Stimulated activated CD8-positive, alpha-beta memory T cell treated with anti-CD3 and anti-CD28 coated beads, Interleukin-12 subunit alpha, Interleukin-12 subunit beta, amount 100 ng/mL, for 24 hours (primary cell): ENCODE results near the gene KRTCAP3.
A peak's percentile ranks its signal among the peaks of the same experiment; 100 is the strongest.
"Not testable (repeated sequence)": the region's sequence is repeated elsewhere in the genome, so short reads cannot be mapped to it uniquely, and the experiment has no call there.

Source experiments
- DNase-seq: peaks from one replicate; pipeline ENCODE4 v3.0.0-alpha.2; 2020; ENCODE audit errors: extremely low read depth

The KRTCAP3 gene

GRCh38 chr2:27441958-27442919, at the start of gene KRTCAP3:
KRTCAP3 (plus strand) TSS chr2:27442381; CDS start chr2:27442413, 32 bp downstream.
- no peak for DNase-seq

- no peak for DNase-seq
These were observed 49.0 kb upstream of the KRTCAP3 start for GRCh38 chr2:27393225-27393624.

- DNase-seq = no peak
These were observed 43.2 kb upstream of the KRTCAP3 start for GRCh38 chr2:27398962-27399361.

GRCh38 chr2:27400348-27401135, 41.6 kb upstream of the KRTCAP3 start:
- no peak for DNase-seq

GRCh38 chr2:27407798-27408491, 34.2 kb upstream of the KRTCAP3 start:
- DNase-seq = no peak

DNA sequence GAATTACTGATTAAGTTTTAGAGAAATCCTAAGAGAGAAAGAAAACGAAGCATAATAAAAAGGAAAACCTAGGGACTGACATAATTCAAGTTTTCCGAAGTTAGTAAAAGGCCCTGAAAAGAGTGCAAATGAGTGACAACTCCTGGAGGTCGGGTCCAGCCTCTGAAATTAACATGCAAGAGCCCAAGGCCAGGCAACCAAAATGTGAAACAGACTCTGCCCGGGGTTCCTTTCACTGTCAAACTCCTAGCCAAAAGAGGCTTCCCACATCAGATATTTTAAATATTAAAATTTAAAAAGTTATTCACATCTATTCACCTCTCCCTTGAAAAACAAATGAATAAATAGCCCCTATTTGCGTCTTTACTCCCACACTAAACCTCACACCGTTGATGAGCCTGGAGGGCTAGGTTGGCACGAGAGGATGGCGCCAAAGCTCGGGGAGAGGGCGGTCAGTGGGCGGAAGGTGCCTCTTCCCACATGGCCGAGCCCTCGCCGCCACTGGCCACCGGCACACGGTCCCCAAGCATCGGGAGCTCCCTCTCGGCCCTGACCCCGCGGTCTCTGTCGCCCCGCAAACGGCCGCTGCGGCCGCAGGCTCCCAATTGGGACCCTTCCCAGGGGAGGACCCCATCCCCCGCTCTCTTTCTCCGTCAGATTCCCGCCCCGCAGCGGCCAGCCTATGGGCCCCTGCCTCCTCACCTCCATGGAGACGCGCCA, 33.4 kb upstream of the KRTCAP3 start:
- DNase-seq = no peak

GRCh38 chr2:27409321-27410073, 32.7 kb upstream of the KRTCAP3 start, which contains the start of gene PPM1G:
PPM1G (minus strand) TSS chr2:27409591; CDS start chr2:27409422, 169 bp downstream.
- peak; percentile 91 for DNase-seq

- no peak for DNase-seq
These were observed 29.6 kb upstream of the KRTCAP3 start for GRCh38 chr2:27412419-27413152.

DNA sequence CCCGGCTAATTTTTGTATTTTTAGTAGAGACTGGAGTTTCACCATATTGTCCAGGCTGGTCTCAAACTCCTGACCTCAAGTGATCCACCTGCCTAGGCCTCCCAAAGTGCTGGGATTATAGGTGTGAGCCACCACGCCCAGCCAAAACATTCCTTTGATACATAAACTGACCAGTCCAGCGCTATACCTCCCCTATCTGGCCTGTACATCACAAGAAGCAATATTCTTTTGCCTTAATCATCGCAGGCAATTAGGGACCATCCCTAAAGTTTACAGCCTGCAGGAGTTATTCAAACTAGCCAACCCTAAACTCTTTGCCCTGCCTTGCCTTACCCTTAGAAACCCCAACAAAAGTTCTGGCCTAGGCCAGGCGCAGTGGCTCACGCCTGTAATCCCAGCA, 26.0 kb upstream of the KRTCAP3 start:
- no peak for DNase-seq

DNA sequence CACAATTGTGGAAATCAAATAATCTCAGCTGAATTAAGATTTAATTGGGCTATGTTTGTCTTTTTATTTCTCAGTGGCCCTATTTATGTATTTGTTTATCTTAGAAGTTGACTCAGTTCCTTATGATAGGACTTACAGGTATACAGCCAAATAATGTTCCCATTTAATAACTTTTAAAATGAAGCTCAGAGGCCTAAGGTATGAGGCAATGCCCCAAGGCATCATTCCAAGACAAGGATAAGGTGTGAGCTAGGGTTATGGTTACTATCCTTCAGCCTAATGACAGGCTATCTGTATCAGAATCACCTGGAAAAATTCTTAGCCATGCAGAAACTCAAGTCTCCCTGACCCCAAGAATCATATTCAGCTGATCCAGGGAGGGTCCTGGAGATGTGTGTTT, 21.2 kb upstream of the KRTCAP3 start:
- DNase-seq = no peak

- no peak for DNase-seq
These were observed 20.4 kb upstream of the KRTCAP3 start for GRCh38 chr2:27421660-27422250.

DNA sequence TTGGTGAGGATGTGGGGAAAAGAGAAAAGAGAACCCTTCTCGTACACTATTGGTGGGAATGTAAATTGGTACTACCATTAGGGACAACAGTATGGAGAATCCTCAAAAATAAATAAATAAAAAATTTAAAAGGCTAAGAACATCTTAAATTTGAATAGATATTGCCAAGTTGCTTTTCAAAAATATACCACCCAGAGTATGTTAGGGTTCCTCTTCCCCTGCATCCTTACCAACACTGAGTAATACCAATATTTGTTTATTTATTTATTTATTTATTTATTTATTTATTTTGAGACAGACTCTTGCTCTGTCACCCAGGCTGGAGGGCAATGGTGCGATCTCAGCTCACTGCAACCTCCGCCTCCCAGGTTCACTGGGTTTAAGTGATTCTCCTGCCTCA, 19.2 kb upstream of the KRTCAP3 start:
- no peak for DNase-seq

DNA sequence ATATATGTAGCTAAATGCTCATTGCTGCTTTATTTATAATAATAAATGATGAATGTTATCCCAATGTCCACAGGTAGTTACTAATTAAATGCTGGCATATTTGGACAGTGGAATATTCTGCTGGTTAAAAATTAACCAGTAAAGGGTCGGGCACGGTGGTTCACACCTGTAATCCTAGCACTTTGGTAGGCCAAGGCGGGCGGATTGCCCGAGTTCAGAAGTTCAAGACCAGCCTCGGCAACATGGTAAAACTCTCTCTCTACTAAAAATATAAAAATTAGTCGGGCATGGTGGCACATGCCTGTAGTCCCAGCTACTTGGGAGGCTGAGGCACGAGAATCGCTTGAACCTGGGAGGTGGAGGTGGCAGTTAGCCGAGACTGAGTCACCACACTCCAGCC, 17.1 kb upstream of the KRTCAP3 start:
- not testable (repeated sequence) for DNase-seq

DNA sequence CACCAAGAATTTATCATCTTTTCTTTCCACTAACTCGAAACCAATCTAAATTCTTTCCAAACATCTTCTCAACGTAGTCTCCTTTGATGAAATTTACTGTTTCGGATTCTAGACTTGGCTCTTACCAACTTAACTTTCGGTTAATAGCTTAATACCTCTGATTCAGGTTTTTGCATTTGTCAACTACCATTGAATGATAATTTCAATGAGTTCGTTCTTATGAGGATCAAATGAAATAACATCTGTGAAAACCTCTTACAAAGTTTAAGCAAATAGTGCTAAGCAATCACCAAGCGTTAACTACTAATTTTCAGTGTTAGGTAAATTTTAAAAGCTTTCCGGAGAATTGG, 14.3 kb upstream of the KRTCAP3 start:
- no peak for DNase-seq

- peak; percentile 85 for DNase-seq
These were observed 13.8 kb upstream of the KRTCAP3 start, which contains the start of gene NRBP1 for GRCh38 chr2:27428213-27428977. NRBP1 (plus strand) TSS chr2:27428631; CDS start chr2:27433274, 4,643 bp downstream.

DNA sequence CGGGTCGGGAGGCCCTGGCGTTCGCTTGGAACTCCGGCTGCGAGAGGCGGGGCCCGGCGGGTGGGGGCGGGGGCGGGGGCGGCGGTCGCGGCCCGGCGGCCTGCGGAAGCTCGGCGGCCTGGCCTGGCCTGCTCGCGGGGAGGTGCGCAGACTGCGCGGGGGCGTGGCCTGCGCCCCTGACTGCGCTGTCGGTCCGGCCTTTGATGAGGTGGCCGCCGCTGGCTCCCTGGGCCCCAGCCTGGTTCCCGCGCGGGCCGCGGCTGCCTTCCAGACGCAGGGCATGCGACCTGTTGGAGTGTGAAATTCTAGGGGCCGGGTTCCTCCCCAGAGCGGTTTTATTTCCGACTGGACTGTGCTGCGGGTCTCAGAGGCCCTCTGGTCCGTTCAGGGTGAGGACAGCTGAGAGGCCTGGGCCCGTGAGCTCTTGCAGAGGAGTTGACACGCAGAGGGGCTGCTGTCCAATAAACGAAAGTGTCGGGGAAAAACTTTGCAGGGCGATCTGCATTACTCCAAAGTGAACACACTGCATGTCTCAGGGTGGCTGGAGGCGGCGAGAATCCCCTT, 13.1 kb upstream of the KRTCAP3 start:
- DNase-seq = no peak

- no peak for DNase-seq
These were observed 10.8 kb upstream of the KRTCAP3 start for GRCh38 chr2:27431395-27431794.

- DNase-seq = no peak
These were observed 6.6 kb upstream of the KRTCAP3 start for GRCh38 chr2:27435628-27436027.
